LHCN-M2 (cell line): ENCODE measurements around the gene ARHGAP44. TPM values are rescaled to one million over a fixed set of nuclear protein-coding genes. Genes with fewer than 3 reads are reported as not detected.
"Not testable (repeated sequence)": the region's sequence is repeated elsewhere in the genome, so short reads cannot be mapped to it uniquely, and the experiment has no call there.

Source experiments
- DNase-seq: peaks from one replicate; pipeline ENCODE4 v3.0.0-alpha.2; 2012; ENCODE audit warnings: low read depth
- total RNA-seq: library from RNA; depleted of rRNA; stranded (reverse); fragments of >200 nt; gene quantifications from 2 replicates; pipeline ENCODE4 v1.2.3, GENCODE V29; 2014

ARHGAP44 gene
- total RNA-seq, 1 experiment from 2014 or later, result 0.06 TPM

- peak; percentile 49 for DNase-seq
Observed at GRCh38 chr17:12959441-12959840, 170.1 kb downstream of the ARHGAP44 start.

GRCh38 chr17:12961655-12962054 is 172.4 kb downstream of the ARHGAP44 start:
- no peak for DNase-seq

GRCh38 chr17:12963505-12963904 is 174.2 kb downstream of the ARHGAP44 start:
- no peak for DNase-seq

- no peak for DNase-seq
Observed at GRCh38 chr17:12964162-12964561, 174.9 kb downstream of the ARHGAP44 start.

GRCh38 chr17:12964840-12965239 is 175.5 kb downstream of the ARHGAP44 start:
- no peak for DNase-seq

GRCh38 chr17:12965988-12966387 is 176.7 kb downstream of the ARHGAP44 start:
- DNase-seq, result no peak

GRCh38 chr17:12966413-12966812 is 177.1 kb downstream of the ARHGAP44 start:
- DNase-seq, result no peak

GRCh38 chr17:12967962-12968361 is 178.7 kb downstream of the ARHGAP44 start:
- DNase-seq, result no peak

GRCh38 chr17:12973496-12974004 is 184.3 kb downstream of the ARHGAP44 start:
- DNase-seq, result no peak

GRCh38 chr17:12974005-12974531 is 184.8 kb downstream of the ARHGAP44 start:
- DNase-seq, result no peak

- no peak for DNase-seq
Observed at GRCh38 chr17:12977008-12977751, 187.9 kb downstream of the ARHGAP44 start.

GRCh38 chr17:12978787-12979186 is 189.5 kb downstream of the ARHGAP44 start:
- DNase-seq, result not testable (repeated sequence)

- no peak for DNase-seq
Observed at GRCh38 chr17:12979246-12979645, 189.9 kb downstream of the ARHGAP44 start.

- DNase-seq, result no peak
Observed at GRCh38 chr17:12979826-12980500, 190.7 kb downstream of the ARHGAP44 start.

GRCh38 chr17:12982224-12982623 is 192.9 kb downstream of the ARHGAP44 start:
- no peak for DNase-seq

- peak; percentile 64 for DNase-seq
Observed at GRCh38 chr17:12983991-12984884, 194.9 kb downstream of the ARHGAP44 start.

- peak; percentile 18 for DNase-seq
Observed at GRCh38 chr17:12985431-12986293, 196.4 kb downstream of the ARHGAP44 start.

GRCh38 chr17:12987120-12987519 is 197.8 kb downstream of the ARHGAP44 start:
- no peak for DNase-seq

GRCh38 chr17:12990041-12990808 is 200.9 kb downstream of the ARHGAP44 start:
- DNase-seq, result no peak

GRCh38 chr17:12990926-12991325 is 201.6 kb downstream of the ARHGAP44 start:
- DNase-seq, result no peak
